ENCODE measurements around the gene CMTM8. TPM values are rescaled to one million over a fixed set of nuclear protein-coding genes. Genes with fewer than 3 reads are reported as not detected.
A peak's percentile ranks its signal among the peaks of the same experiment; 100 is the strongest.

CMTM8 gene
- total RNA-seq, 6 experiments from 2014 or later, result 13.3 to 27.1 (median 20.9) TPM

DNA sequence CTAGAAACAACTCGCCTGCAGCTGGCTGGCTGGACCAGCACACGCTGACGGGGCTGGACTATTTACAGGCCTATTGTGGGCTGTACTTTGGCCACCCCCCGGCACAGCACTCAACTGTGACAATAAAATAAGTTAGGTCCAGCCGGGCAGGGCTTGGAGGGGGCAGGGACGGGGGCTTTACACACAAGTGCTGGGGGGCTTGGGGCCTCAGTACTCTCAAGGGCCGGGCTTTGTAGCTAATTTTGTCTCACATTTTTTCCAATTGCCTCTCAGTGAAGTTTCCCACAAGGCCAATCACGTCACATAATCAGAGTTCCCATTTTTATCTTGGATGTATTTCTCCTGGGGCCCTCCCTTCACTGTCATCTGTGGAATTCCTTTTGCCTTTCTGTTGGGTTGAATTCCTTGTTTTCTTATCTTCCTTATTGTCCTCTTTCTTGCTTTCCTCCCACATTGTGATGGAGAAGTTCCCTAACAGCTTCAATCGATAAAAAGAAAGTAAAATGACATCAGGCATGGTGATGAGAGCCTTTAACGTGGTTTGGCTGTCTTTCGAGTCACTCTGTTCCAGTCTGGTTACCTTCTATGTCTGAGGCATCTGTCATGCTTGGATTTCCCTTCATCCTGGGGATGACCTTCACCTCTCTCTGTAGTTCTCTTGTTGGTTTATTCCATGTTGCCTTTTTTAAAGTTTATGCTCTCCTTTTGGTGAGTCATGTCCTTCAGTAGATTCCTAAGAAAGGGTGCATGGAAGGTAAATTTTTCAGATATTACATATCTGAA, 109.1 kb downstream of the CMTM8 start:
- WGBS (ENCODE audit: insufficient coverage, low coverage, low lambda C conversion rate, missing lambda C conversion rate), result 73% methylated on average over 9 of the region's 11 CpGs
- H3K4me1 ChIP-seq, result peaks cover 0 to 14% (median 0%) of the 10 kb centered on the region in 4 donors
- no peak for TF ChIP-seq POLR2A (IDR thresholded peaks at IDR 0.05)
- TF ChIP-seq, protein P1, sequence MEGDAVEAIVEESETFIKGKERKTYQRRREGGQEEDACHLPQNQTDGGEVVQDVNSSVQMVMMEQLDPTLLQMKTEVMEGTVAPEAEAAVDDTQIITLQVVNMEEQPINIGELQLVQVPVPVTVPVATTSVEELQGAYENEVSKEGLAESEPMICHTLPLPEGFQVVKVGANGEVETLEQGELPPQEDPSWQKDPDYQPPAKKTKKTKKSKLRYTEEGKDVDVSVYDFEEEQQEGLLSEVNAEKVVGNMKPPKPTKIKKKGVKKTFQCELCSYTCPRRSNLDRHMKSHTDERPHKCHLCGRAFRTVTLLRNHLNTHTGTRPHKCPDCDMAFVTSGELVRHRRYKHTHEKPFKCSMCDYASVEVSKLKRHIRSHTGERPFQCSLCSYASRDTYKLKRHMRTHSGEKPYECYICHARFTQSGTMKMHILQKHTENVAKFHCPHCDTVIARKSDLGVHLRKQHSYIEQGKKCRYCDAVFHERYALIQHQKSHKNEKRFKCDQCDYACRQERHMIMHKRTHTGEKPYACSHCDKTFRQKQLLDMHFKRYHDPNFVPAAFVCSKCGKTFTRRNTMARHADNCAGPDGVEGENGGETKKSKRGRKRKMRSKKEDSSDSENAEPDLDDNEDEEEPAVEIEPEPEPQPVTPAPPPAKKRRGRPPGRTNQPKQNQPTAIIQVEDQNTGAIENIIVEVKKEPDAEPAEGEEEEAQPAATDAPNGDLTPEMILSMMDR (IDR thresholded peaks at IDR 0.05), result no peak
- H3K9me3 ChIP-seq, result no peaks in the 10 kb centered on the region
- H3K36me3 ChIP-seq, result no peaks in the 10 kb centered on the region
- no peaks in the 10 kb centered on the region for H3K27me3 ChIP-seq
- intact Hi-C loops (cut with DNase I), result no loop called here
- H3K4me3 ChIP-seq, result no peak overlapping the region
- ATAC-seq, result peak in 1 of 4 donors; percentile 51
- no peak overlapping the region for H3K27ac ChIP-seq
- no peak for DNase-seq

DNA sequence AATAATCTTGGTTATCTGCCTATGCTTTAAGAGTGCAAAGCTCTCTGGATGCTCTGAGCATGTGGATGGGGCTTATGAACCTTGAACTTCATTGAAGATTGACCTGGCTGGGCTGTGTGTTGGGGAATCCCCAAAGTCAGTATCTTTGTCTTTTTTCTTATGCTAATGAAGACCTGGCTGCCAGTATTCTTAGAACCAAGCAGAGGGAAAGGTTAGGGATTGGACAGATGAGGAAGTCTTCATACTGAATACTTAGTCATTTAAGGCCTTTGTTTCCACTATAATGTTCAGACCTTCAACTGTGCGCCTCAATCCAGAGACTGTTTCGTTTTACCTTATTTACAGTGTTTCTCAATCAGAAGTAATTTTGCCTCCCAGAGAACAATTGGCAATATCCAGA, 110.7 kb downstream of the CMTM8 start:
- DNase-seq, result no peak
- H3K36me3 ChIP-seq, result no peaks in the 10 kb centered on the region
- peak; percentile 78 to 87 (median 84) for ATAC-seq
- intact Hi-C loops (cut with DNase I), result no loop called here
- no peaks in the 10 kb centered on the region for H3K9me3 ChIP-seq
- 31% methylated on average over 2 of the region's 2 CpGs for WGBS (ENCODE audit: insufficient coverage, low coverage, low lambda C conversion rate, missing lambda C conversion rate)
- peaks cover 0 to 14% (median 0%) of the 10 kb centered on the region in 4 donors for H3K4me1 ChIP-seq
- no peaks in the 10 kb centered on the region for H3K27me3 ChIP-seq
- TF ChIP-seq, protein P1 (IDR thresholded peaks at IDR 0.05), result no peak
- no peak for TF ChIP-seq POLR2A (IDR thresholded peaks at IDR 0.05)
- H3K4me3 ChIP-seq, result no peak overlapping the region
- no peak overlapping the region for H3K27ac ChIP-seq

DNA sequence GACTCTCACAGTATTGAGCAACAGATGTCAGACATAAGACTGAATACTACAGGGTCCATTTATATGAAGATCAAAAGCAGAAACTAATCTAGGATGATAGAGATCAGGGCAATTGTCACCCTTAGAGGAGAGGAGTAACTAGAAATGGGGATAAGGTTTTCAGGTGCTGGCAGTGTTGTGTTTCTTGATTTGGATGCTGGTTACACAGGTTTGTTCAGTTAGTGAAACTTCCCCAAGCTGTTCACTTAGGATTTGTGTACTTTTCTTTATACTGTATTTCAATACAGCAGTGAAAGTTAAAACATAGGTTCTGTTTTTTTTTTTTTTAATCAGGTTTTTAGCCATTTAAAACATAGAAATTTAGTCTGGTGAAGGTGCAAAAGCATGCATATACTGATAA, 114.1 kb downstream of the CMTM8 start:
- intact Hi-C loops (cut with DNase I), result no loop called here
- ATAC-seq, result no peak
- TF ChIP-seq, protein P1 (IDR thresholded peaks at IDR 0.05), result no peak
- TF ChIP-seq POLR2A (IDR thresholded peaks at IDR 0.05), result no peak
- Histone ChIP-seq H3K27me3 (no peaks in the 10 kb centered on the region), H3K27ac (no peak overlapping the region), H3K9me3 (no peaks in the 10 kb centered on the region), H3K4me1 (peaks cover 0 to 14% (median 0%) of the 10 kb centered on the region in 4 donors), H3K4me3 (no peak overlapping the region), H3K36me3 (peaks cover 0 to 2% (median 0%) of the 10 kb centered on the region in 4 donors)
- no peak for DNase-seq

DNA sequence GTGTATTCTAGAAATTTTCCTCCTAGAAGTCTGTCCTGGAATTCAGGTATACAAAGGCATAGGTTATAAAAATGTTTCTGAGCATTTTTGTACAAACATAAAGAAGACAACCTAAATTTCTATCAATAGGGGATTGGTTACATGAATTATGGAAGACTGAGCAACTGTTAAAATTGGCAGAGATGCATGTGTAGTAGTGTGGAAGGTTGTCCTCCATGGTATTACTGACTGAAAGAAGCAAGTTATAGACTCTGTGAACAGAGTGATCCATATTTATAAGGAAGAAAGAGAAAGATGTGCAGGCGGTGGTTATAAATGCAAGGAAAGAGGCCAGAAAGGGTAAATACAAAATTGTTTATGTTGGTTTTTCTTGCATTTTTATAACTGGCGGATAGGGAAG, 114.9 kb downstream of the CMTM8 start:
- H3K4me1 ChIP-seq, result peaks cover 0 to 14% (median 0%) of the 10 kb centered on the region in 4 donors
- no peaks in the 10 kb centered on the region for H3K27me3 ChIP-seq
- TF ChIP-seq, protein P1 (IDR thresholded peaks at IDR 0.05), result no peak
- TF ChIP-seq POLR2A (IDR thresholded peaks at IDR 0.05), result no peak
- ATAC-seq (no peak), DNase-seq (no peak)
- intact Hi-C loops (cut with DNase I), result no loop called here
- no peaks in the 10 kb centered on the region for H3K9me3 ChIP-seq
- no peak overlapping the region for H3K4me3 ChIP-seq
- 93% methylated on average over 2 of the region's 2 CpGs for WGBS (ENCODE audit: insufficient coverage, low coverage, low lambda C conversion rate, missing lambda C conversion rate)
- peaks cover 0 to 7% (median 2%) of the 10 kb centered on the region in 4 donors for H3K36me3 ChIP-seq
- H3K27ac ChIP-seq, result no peak overlapping the region

All from right lobe of liver (tissue), 6 donors.